ENCODE measurements around the gene MMP25.

DNA sequence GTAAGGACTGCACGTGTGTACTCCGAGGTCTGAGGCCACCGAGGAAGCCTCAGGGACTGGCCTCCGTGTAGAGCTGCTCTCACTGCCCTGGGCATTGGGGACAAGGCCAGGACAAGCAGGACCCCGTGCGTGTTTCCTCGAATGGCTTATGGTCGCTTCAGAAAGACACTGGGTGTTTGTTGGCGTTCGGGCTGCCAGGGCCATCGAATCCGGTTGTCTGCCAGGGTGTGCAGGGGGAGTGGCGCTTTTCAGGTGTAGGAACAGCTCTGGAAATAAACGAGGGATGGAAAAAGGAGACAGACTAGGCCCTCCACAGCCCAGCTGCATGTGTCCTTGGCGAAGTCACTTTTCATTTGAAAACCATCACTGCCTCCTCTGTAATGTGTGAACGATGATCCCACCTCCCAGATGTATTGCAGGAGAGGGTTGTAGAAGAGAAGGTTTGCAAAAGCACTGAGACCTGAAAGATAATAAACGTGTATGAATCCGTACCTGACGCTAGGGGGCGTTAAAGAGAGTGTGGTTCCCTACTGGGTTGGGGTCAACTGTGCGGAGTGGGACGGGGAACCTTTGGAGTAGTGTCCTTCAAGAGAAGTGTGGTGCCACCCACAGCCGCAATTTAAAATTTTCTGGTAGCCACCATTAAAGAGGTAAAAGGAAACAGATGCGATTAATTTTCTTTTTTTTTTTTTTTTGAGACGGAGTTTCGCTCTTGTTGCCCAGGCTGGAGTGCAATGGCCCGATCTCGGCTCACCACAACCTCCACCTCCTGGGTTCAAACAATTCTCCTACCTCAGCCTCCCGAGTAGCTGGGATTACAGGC is 54.9 kb downstream of the MMP25 start:
- TF ChIP-seq, protein P1, sequence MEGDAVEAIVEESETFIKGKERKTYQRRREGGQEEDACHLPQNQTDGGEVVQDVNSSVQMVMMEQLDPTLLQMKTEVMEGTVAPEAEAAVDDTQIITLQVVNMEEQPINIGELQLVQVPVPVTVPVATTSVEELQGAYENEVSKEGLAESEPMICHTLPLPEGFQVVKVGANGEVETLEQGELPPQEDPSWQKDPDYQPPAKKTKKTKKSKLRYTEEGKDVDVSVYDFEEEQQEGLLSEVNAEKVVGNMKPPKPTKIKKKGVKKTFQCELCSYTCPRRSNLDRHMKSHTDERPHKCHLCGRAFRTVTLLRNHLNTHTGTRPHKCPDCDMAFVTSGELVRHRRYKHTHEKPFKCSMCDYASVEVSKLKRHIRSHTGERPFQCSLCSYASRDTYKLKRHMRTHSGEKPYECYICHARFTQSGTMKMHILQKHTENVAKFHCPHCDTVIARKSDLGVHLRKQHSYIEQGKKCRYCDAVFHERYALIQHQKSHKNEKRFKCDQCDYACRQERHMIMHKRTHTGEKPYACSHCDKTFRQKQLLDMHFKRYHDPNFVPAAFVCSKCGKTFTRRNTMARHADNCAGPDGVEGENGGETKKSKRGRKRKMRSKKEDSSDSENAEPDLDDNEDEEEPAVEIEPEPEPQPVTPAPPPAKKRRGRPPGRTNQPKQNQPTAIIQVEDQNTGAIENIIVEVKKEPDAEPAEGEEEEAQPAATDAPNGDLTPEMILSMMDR (IDR thresholded peaks at IDR 0.05; ENCODE audit: insufficient read depth, low read depth, low read length), result peak; percentile 47
- no peak for TF ChIP-seq EZH2 (IDR thresholded peaks at IDR 0.05; ENCODE audit: insufficient read depth, low read length)
